Neural progenitor cell (in vitro differentiated cells): ENCODE results near the gene NLRP6.

Source experiments
- CTCF ChIP-seq: fragments of 200-600 bp; sonication (generic); IDR thresholded peaks from 2 replicates; pipeline ENCODE4 v1.5.1; 2017; ENCODE audit warnings: antibody characterized with exemption, mild to moderate bottlenecking
- EZH2 ChIP-seq: fragments of 200-600 bp; sonication (generic); IDR thresholded peaks from 2 replicates; pipeline ENCODE4 v1.6.1; 2017; ENCODE audit warnings: antibody characterized with exemption, mild to moderate bottlenecking, moderate library complexity

GRCh38 chr11:278001-278951, at the start of gene NLRP6:
- TF ChIP-seq CTCF (no peak), EZH2 (no peak)
